ENCODE data around the gene SLC38A10.

The SLC38A10 gene

DNA sequence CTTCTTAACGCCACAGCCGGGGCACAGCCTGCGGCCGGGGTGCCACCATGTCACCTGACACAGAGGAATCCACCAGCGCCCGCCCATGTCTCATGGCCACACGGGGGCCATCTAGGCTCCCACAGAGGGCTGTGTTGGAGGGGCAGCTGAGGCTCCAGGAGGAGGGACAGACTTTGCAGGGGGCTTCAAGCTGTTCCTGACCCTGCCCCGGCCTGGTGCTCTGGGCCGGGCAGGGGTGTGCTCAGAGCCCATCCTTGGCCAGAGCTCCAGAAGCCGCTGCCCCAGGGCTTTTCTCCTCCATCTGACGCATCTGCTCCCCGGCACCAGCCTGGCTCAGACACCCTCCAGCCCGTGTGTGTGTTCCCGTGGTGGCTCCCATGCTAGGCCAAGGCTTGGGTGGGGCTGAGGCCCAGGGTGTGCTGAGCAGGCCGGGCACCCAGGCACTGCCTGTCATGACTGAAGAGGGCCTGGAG lies 7.8 kb upstream of the SLC38A10 start:
- H3K4me3 ChIP-seq (ENCODE audit: low read length), result no peak overlapping the region
- no peak for DNase-seq (ENCODE audit: low read depth, low spot score)

DNA sequence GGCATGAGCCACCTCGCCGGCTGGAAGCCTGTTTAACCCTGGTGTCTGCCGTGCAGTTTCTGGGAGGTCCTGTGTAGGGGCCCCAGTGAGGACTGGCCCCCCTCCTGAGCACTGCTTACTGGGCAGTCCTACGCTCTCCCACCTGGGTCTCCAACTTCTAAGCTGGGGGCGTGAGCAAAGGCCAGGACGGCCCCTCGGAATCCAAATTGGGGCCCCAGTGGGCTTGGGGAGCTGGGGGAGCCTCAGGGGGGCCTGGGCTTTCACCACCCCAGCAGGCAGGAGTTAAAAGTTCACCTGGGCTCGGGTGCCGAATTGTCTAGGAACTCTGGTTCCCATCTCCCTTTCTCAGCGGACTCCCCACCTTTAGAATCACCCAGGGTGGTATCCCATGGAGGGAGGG lies 7.2 kb upstream of the SLC38A10 start:
- DNase-seq (ENCODE audit: low read depth, low spot score), result no peak
- H3K4me3 ChIP-seq (ENCODE audit: low read length), result no peak overlapping the region

DNA sequence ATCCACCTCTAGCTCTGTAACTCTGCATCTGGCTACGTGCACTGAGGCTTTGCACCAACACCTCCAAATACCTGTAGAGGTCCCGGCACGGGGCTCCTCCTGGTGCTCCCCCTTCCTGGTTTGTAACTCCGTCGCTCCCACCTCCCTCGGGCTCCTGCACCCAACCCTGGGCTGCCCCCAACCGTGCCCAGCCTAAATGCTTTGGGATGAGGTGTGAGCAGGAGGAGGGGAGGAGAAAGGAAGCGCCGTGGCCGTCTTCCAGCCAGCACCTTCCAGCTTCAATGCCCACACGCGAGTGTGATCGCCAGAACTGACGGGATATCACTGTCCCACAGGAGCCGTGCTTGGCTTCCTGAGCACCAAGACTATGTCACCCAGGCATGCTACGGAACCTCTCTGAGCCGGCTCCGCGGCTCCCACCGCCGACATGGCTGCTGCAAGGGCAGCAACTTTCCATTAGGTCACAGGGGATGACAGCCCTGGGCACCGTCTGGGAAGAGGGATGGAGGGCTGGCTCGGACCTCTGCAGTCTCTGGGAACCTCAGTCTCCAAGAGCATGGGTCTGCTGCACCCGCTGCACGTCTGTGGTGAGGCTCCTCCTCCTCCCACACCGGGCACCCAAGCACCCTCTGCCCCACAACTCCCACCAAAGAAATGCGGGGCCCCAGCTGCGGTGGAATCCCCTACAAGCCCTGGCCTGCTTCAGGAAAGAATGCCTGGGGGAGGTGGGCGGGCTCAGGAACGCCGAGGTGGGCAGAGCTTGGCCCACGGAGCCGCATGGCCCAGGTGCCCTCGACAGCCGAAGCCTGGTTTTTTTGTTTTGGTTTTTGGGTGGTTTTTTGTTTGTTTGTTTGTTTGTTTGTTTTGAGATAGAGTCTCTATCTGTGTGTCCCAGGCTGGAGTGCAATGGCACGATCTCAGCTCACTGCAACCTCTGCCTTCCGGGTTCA lies 6.4 kb upstream of the SLC38A10 start:
- no peak for DNase-seq (ENCODE audit: low read depth, low spot score)
- no peak overlapping the region for H3K4me3 ChIP-seq (ENCODE audit: low read length)

DNA sequence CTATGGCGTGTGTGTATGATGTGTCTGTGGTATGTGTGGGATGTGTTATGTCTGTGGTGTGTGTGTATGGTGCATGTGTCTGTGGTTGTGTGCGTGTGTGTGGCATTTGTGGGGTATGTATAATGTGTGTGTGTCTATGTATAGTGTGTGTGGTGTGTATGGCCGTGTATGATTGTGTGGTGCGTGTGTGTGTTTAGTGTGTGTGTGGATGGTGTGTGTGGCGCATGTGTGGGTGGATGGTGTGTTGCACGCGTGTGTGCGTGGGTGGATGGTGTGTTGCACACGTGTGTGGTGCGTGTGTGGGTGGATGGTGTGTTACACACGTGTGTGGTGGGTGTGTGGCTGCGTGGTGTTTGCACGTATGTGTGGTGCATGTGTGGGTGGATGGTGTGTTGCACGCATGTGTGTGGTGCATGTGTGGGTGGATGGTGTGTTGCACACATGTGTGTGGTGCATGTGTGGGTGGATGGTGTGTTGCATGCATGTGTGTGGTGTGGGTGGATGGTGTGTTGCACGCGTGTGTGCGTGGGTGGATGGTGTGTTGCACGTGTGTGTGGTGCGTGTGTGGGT lies 5.6 kb upstream of the SLC38A10 start:
- no peak overlapping the region for H3K4me3 ChIP-seq (ENCODE audit: low read length)

DNA sequence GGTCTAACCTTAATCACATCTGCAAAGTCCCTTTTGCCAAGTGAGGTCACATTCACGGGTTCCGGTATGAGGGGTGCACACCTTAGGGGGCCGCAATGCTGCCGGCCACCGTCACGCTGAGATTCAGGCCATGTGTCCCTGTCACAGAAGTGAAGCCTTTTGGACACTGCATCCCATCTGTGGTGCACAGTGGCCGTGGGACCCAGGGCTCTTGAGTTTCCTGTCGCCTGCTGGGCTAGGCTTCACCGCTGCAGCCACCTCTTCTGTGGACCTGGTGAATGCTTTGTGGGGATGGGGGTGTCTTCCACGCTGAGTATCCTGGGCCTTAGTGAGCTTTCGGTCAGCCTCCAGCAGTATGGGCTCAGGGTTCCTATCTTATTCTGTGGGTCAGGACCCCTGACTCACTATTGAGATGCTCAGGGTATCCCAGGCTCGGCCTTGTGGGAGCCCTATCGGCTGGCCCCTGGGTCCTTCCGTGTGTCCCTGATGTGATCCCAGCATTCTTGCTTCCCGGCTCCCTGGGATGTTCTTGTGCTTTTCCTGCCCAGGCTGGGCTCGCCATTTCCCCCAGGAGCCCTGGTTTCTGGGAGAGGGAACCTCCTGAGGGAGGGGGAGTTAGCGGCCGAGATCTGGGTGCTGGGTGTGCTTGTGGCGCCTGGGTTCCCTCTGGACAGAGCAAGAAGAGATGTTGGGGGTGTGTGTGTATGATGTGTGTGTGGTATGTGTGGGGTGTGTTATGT lies 4.9 kb upstream of the SLC38A10 start:
- H3K4me3 ChIP-seq (ENCODE audit: low read length), result no peak overlapping the region
- no peak for DNase-seq (ENCODE audit: low read depth, low spot score)

More for the DNA sequence above, 5.6 kb upstream of the SLC38A10 start:
- no peak for DNase-seq (ENCODE audit: low read depth, low spot score)

DNA sequence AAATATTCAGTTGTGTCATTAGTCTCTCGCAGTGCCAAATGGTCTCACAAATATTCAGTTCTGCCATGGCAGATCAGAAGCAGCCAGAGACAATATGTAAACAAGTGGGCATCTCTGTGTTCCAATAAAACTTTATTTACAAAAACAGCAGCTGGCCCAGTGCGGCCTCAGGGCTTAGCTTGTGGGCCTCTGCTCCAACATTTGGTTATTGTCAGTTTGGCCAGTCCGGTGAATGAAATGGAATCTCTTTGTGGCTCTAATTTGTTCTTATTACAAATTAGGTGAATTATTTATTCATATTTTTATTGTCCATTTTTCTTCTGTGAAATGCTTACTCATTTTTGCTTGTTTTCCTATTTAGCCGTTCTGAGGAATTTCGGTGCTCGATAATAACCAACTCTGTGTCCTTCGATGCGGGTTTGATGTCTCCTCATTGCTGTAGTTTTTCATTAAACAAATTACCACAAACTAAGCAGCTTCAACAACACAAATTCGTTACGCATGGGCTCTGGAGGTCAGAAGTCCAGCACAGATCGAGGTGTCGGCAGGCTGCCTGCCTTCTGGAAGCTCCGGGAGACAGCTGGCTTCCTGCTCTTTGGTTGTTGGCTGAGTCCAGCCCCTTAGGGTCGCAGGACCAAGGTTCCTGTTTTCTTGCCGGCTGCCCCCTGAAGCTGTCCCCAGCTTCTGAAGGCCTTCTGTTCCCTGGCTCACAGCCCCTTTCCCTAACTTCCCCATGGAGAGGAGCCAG lies 4.1 kb upstream of the SLC38A10 start:
- no peak overlapping the region for H3K4me3 ChIP-seq (ENCODE audit: low read length)
- DNase-seq (ENCODE audit: low read depth, low spot score), result no peak

DNA sequence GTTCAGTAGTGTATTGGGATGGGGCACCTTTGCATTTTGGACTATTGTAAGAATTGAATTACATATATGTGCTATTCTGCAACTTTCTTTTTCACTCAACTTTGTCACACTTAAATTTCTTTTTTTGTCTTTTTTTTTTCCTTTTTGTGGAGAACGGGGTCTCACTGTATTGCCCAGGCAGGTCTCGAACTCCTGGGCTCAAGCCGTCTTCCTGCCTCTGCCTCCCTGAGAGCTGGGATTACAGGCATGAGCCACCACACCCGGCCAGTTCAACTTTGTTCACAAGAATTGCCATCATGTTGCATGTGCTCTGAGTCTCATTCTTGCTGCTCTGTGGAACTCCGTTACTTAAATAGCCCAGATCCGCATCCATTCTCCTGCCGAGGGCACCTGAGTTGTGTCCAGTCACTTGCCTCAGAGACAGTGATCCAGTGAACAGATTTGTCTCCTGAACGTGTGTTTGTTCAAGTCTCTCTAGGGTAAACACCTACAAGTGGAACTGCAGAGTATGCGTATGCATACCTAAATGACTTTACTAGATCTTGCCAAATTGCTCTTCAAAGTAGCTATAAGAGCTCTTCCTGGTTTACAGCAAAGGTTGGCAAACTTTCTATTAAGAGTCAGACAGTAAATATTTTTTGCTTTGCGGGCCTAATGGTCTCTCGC lies 3.4 kb upstream of the SLC38A10 start:
- DNase-seq (ENCODE audit: low read depth, low spot score), result no peak
- H3K4me3 ChIP-seq (ENCODE audit: low read length), result no peak overlapping the region

DNA sequence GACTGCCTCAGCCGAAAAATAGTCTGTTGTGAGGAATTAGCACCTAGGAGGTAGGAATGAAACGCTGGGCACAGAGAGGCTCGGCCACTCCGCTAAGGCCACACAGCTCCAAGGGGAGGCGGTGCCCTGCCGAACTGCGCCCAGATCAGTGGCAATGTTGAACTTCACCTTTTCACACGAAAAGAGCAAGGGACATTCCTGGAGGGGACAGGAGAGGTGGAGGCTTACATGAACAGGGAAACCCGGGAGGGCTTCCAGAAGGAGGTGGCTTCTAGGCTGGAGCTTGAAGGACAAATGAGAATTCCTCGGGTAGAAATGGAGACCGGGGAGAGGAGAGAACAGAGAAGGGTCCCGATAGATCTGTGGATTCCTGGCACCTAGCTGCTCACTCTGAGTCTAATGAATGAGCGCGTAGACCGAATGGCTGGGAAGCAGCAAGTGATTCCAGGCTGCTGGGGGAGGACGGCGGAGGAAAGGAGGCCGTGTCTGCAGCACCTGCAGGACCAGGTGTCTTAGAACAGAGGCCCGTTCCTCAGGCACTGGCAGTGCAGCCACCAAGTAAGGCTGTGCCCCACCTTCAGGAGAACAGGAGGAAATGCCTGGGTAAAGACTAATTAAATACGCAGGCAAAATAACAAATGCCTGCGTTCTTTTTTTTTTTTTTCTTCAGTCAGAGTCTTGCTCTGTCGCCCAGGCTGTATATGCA lies 722 bp upstream of the SLC38A10 start:
- H3K4me3 ChIP-seq (ENCODE audit: low read length), result peak overlapping the region; percentile 88
- DNase-seq (ENCODE audit: low read depth, low spot score), result peak; percentile 81

DNA sequence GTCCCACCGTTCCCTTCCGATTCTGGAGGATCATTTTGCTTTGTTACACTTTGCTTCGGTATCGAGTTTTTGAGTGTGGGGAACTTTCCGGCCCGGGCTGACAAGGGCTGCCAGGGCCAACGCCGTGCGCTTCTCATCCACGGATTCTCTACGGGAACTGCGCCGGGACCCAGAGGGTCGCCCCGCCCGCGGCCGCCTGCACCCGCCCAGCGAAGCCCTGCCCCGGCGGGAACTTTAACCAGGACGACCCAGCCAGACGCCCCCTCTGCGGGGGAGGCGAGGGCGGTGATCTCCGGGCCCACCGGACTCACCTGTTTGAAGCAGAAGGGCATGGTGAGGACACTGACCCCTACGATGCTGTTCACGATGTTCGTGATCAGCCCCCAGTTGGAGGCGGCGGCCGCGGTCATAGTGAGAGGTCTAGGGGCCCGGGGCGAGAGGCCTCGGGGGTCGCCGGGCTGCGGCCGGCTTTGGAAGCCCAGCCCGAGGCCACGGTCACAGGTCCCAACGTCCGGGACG lies 536 bp downstream of the SLC38A10 start:
- no peak for DNase-seq (ENCODE audit: low read depth, low spot score)
- peak overlapping the region; percentile 88 for H3K4me3 ChIP-seq (ENCODE audit: low read length)

DNA sequence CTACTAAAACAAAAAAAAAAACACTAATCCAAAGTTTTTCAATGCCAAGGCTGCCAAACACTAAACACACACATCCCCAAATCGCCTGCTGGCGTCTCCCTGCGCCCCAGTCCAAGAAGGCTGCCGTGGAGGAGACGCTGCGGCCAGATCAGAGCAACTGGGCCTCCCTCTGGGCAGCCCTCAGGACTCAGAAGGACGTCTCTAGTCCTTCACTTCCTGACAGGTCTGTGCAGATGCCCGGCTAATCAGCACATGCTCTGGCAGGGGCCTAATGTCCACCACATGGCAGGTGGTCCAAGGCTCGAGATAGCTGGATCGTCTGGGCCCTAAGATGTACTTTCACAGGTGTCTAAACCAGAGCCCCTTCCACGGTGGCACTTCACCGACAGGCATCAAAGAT lies 2.7 kb downstream of the SLC38A10 start:
- DNase-seq (ENCODE audit: low read depth, low spot score), result no peak
- no peak overlapping the region for H3K4me3 ChIP-seq (ENCODE audit: low read length)

DNA sequence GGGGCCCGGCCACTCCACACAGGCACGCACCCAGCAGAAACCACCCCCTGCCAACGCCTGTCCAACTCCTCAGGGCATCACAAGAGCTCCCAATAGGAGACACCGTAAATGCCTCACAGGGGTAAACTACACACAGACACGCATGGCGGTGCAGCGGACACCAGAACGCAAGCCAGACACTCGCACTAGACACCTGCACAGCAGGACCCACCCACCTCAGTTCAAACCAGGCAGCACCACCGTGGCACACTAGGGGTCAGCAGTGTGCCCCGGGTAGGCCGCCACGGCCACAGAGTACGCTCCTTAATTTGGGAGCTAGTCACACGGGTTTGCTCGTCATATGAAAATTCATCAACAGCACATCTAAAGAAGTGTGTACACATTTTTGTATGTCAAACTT lies 3.4 kb downstream of the SLC38A10 start:
- no peak overlapping the region for H3K4me3 ChIP-seq (ENCODE audit: low read length)
- DNase-seq (ENCODE audit: low read depth, low spot score), result peak; percentile 41

DNA sequence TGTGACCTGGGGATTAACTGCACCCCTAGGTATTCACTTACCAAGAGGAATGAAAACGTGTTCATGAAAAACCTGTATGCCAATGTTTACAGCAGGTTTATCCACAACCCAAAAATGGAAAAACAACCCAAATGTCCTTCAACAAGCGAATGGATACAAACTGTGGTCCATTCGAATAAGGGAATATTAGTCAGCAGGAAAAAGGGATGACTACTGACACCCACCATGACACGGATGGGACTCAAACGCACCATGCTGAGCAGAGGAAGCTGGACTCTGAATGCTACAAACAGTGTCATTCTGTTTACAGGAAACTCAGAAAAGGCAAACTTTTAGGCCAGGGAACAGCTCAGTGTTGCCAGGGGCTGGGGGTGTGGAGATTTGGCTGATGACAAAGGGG lies 4.9 kb downstream of the SLC38A10 start:
- H3K4me3 ChIP-seq (ENCODE audit: low read length), result no peak overlapping the region
- DNase-seq (ENCODE audit: low read depth, low spot score), result no peak

DNA sequence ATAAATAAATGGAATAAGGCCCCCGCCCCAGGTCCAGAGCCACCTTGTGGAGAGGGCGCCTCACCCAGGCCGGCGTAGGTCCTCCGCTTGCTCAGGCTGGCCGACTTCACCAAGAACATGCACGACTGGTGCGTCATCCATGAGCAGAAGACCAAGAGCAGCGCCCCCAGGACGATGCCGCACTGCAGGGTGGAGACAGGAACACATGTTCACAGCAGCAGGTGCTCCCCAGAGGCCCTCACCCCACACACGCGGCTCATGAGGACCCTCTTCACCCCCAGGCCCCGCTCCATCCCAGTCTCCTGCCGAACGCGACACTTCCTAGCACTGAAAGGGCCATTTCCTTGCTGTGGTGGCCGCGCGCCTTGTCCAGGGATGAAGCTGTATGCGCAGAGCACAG lies 5.5 kb downstream of the SLC38A10 start:
- no peak overlapping the region for H3K4me3 ChIP-seq (ENCODE audit: low read length)
- DNase-seq (ENCODE audit: low read depth, low spot score), result no peak

DNA sequence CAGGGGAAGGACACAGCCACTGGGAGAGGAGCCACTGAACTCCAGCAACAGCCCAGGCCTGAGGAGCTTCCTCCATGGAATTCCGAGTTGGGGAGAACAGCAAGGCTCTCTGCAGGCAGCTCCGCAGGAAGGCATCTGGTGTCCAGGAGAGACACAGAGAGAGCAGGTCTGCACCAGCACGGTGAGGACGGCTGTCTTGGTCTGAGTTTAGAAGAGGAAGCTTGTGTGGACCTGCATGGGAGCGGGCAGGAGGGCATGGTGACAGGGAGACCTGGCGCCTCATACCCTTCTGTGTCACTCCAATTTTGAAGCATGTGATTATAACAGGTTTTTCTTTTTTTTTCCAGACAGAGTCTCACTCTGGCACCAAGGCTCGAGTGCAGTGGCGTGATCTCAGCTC lies 6.4 kb downstream of the SLC38A10 start:
- no peak for DNase-seq (ENCODE audit: low read depth, low spot score)
- H3K4me3 ChIP-seq (ENCODE audit: low read length), result no peak overlapping the region

DNA sequence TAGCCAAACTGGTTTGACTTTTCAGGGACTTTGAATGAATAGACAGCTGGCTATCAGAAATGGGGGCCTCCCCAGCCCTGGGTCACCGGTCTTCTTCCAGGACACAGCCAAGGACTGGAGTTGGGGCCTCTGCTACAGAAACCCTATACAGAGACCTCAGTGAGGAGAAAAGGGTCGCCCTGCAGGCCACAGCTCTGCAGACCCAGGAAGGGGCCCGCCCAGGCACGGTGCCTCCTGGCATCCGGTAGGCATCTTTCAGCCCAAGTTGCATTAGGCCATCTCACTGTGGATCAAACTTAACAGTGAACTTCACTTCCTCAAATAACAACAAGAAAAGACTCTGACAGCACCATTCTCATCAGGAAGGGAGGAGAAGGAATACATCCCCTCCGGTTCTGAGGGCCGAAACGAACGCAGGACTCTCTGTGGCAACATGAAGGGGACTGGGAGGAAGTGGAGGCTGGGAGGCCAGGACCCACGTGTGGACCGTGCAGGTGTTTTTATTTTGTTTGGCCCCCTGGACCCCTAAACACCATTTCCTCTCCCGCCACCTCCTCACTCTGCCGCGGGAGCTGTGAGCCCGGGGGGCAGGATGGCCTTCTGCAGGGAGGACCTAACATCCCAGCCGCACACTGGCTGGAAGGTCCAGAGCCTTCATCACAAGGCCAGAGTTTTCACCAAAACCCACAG lies 7.2 kb downstream of the SLC38A10 start:
- H3K4me3 ChIP-seq (ENCODE audit: low read length), result no peak overlapping the region
- no peak for DNase-seq (ENCODE audit: low read depth, low spot score)

DNA sequence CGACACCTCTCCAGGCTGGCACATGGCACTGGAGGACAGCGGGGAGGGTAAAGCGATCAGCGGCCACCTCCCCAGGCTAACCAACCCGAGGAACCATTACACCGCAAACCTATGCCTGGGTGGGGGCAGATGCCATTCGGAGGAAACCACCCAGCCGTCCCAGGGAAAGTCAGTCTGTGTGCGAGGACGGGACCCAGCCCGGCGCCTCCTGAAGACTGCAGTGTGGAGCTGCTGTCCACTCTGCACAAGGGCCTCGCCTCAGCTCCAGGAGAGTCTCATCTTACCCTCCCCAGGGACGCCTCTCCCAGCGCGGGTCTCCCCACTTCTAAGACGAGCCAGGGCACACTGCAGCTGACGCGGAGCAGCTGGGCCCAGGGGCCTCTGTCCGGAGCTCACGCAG lies 8.0 kb downstream of the SLC38A10 start:
- no peak for DNase-seq (ENCODE audit: low read depth, low spot score)
- H3K4me3 ChIP-seq (ENCODE audit: low read length), result no peak overlapping the region

DNA sequence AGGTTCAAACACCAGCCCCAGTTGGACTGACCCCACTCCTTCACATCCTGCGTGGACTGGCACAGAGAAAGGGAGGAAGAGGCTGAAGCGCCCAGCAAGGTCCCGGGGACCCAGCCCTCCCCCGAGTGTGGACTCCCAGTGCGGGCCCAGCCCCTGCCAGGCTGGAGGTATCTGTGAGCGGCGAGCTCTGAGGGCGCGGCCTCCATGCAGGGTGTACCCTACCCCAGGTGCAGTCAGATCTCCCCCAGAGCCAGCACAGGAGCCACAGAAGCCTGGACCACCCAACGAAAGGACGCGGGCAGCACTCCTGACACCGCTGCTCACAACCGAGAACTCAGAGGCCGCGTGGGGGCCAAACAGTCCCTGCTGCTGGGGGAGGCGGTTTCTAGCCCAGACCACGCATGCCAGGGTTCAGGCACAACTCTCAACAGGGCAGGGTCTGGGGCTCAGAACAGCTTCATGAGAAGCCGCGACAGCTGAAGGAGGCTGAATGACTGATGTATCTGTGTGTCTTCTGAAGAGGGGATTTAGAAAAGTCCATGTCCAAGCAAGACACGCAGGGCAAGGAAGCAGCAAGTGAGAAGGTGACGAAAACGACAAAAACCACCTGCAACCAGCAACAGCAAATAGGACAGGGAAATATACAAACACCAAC lies 8.5 kb downstream of the SLC38A10 start:
- H3K4me3 ChIP-seq (ENCODE audit: low read length), result no peak overlapping the region
- no peak for DNase-seq (ENCODE audit: low read depth, low spot score)

Measured in Jurkat, Clone E6-1 (cell line).